ENCODE results near the gene RMDN3.

RMDN3 gene

GRCh38 chr15:40796041-40796440, 41.0 kb upstream of the RMDN3 start:
- TF ChIP-seq CTCF (IDR thresholded peaks at IDR 0.05): no peak
- intact Hi-C loops (cut with DNase I; ENCODE audit: low total_unique reads): no loop called here
- Histone ChIP-seq H3K9me3 (no peaks in the 10 kb centered on the region), H3K36me3 (peaks cover 6 to 25% (median 11%) of the 10 kb centered on the region in 3 donors), H3K4me3 (no peak overlapping the region), H3K27me3 (no peaks in the 10 kb centered on the region), H3K27ac (no peak overlapping the region), H3K4me1 (peaks cover 0 to 3% (median 0%) of the 10 kb centered on the region in 4 donors)
- DNase-seq: no peak

GRCh38 chr15:40793216-40793989, 38.3 kb upstream of the RMDN3 start:
- H3K36me3 ChIP-seq: peaks cover 1 to 17% (median 11%) of the 10 kb centered on the region in 3 donors

GRCh38 chr15:40792394-40792793, 37.3 kb upstream of the RMDN3 start:
- Histone ChIP-seq H3K4me3 (no peak overlapping the region), H3K36me3 (peaks cover 0 to 16% (median 11%) of the 10 kb centered on the region in 3 donors), H3K4me1 (peaks cover 0 to 16% (median 4%) of the 10 kb centered on the region in 4 donors), H3K27me3 (no peaks in the 10 kb centered on the region), H3K9me3 (no peaks in the 10 kb centered on the region), H3K27ac (no peak overlapping the region)
- DNase-seq: no peak
- intact Hi-C loops (cut with DNase I; ENCODE audit: low total_unique reads): no loop called here
- no peak for TF ChIP-seq CTCF (IDR thresholded peaks at IDR 0.05)

More at GRCh38 chr15:40793216-40793989, 38.3 kb upstream of the RMDN3 start:
- no peak for DNase-seq
- H3K27me3 ChIP-seq: no peaks in the 10 kb centered on the region
- no peaks in the 10 kb centered on the region for H3K9me3 ChIP-seq
- H3K27ac ChIP-seq: no peak overlapping the region
- no peak for TF ChIP-seq CTCF (IDR thresholded peaks at IDR 0.05)
- no peak overlapping the region for H3K4me3 ChIP-seq
- intact Hi-C loops (cut with DNase I; ENCODE audit: low total_unique reads): no loop called here
- H3K4me1 ChIP-seq: peaks cover 0 to 9% (median 0%) of the 10 kb centered on the region in 4 donors

- Histone ChIP-seq H3K36me3 (peaks cover 0 to 16% (median 11%) of the 10 kb centered on the region in 3 donors), H3K4me1 (peaks cover 0 to 28% (median 9%) of the 10 kb centered on the region in 4 donors), H3K9me3 (no peaks in the 10 kb centered on the region), H3K27me3 (no peaks in the 10 kb centered on the region), H3K4me3 (no peak overlapping the region), H3K27ac (no peak overlapping the region)
- intact Hi-C loops (cut with DNase I; ENCODE audit: low total_unique reads): no loop called here
- DNase-seq: no peak
- TF ChIP-seq CTCF (IDR thresholded peaks at IDR 0.05): no peak
These were observed 35.7 kb upstream of the RMDN3 start for GRCh38 chr15:40790718-40791117.

- peaks cover 0 to 16% (median 11%) of the 10 kb centered on the region in 3 donors for H3K36me3 ChIP-seq
- TF ChIP-seq CTCF (IDR thresholded peaks at IDR 0.05): no peak
- no peaks in the 10 kb centered on the region for H3K27me3 ChIP-seq
- H3K4me3 ChIP-seq: no peak overlapping the region
- no peaks in the 10 kb centered on the region for H3K9me3 ChIP-seq
- no peak for DNase-seq
- intact Hi-C loops (cut with DNase I; ENCODE audit: low total_unique reads): loop anchor here (10.0 kb wide), 1 partner anchor 1345 kb away; no protein-coding TSS in a partner anchor
- peaks cover 0 to 34% (median 9%) of the 10 kb centered on the region in 4 donors for H3K4me1 ChIP-seq
- H3K27ac ChIP-seq: no peak overlapping the region
These were observed 34.9 kb upstream of the RMDN3 start for GRCh38 chr15:40789999-40790398.
